Retinal pigment epithelial cell (primary cell): ENCODE measurements around the gene NUDT1.

Experiments
- DNase-seq: peaks from one replicate; pipeline ENCODE4 v3.0.0-alpha.2; 2010; ENCODE audit warnings: low read depth
- H3K4me3 ChIP-seq: 2 replicates; pipeline ENCODE4 v1.5.1; 2011; ENCODE audit warnings: mild to moderate bottlenecking, low read length, control low read depth, moderate library complexity
- CTCF ChIP-seq: conservative IDR thresholded peaks from 2 replicates; pipeline ENCODE4 v1.5.1; 2011; ENCODE audit warnings: low read depth, low read length, control low read depth, inconsistent platforms

NUDT1 gene

GRCh38 chr7:2249744-2250323, 7.8 kb downstream of the NUDT1 start:
- no peak for DNase-seq
- H3K4me3 ChIP-seq: no peak overlapping the region
- no peak for TF ChIP-seq CTCF

GRCh38 chr7:2251381-2251780, 9.4 kb downstream of the NUDT1 start:
- no peak for DNase-seq
- H3K4me3 ChIP-seq: no peak overlapping the region
- no peak for TF ChIP-seq CTCF

- no peak overlapping the region for H3K4me3 ChIP-seq
- no peak for DNase-seq
Observed at GRCh38 chr7:2251841-2252771, 10.1 kb downstream of the NUDT1 start.

GRCh38 chr7:2253021-2253420, 11.0 kb downstream of the NUDT1 start:
- no peak overlapping the region for H3K4me3 ChIP-seq
- DNase-seq: no peak
- no peak for TF ChIP-seq CTCF

More at GRCh38 chr7:2251841-2252771, 10.1 kb downstream of the NUDT1 start:
- TF ChIP-seq CTCF: no peak

- TF ChIP-seq CTCF: no peak
- DNase-seq: no peak
- H3K4me3 ChIP-seq: no peak overlapping the region
Observed at GRCh38 chr7:2253525-2254244, 11.7 kb downstream of the NUDT1 start.

GRCh38 chr7:2254429-2255144, 12.6 kb downstream of the NUDT1 start:
- DNase-seq: no peak
- no peak for TF ChIP-seq CTCF
- H3K4me3 ChIP-seq: no peak overlapping the region
